ENCODE results near the gene SRRM2.
A peak's percentile ranks its signal among the peaks of the same experiment; 100 is the strongest.

SRRM2 gene

GRCh38 chr16:2717383-2718263 is 34.8 kb upstream of the SRRM2 start:
- Histone ChIP-seq H3K4me3 (ENCODE audit: low read length) (no peak overlapping the region), H3K4me1 (ENCODE audit: low read length) (peaks cover 8% of the 10 kb centered on the region), H3K9ac (ENCODE audit: low read length) (no peak overlapping the region), H3K79me2 (ENCODE audit: low read length) (0 out of 2 replicates have a peak, but pooled peaks cover 5% of the 10 kb centered on the region), H3K27ac (ENCODE audit: low read length) (no peak overlapping the region), H3K4me2 (ENCODE audit: low read length) (no peak overlapping the region), H3K9me3 (ENCODE audit: insufficient read depth, low read length) (no peaks in the 10 kb centered on the region), H4K20me1 (ENCODE audit: insufficient read depth, low read length) (no peaks in the 10 kb centered on the region), H3K27me3 (ENCODE audit: low read depth, low read length) (no peaks in the 10 kb centered on the region), H2AFZ (ENCODE audit: low read depth, low read length) (no peak overlapping the region), H3K36me3 (replicated peaks; ENCODE audit: low read depth, low read length) (no peaks in the 10 kb centered on the region)
- TF ChIP-seq EZH2phosphoT487 (IDR thresholded peaks at IDR 0.05; ENCODE audit: low read depth): no peak
- TF ChIP-seq, protein P1, sequence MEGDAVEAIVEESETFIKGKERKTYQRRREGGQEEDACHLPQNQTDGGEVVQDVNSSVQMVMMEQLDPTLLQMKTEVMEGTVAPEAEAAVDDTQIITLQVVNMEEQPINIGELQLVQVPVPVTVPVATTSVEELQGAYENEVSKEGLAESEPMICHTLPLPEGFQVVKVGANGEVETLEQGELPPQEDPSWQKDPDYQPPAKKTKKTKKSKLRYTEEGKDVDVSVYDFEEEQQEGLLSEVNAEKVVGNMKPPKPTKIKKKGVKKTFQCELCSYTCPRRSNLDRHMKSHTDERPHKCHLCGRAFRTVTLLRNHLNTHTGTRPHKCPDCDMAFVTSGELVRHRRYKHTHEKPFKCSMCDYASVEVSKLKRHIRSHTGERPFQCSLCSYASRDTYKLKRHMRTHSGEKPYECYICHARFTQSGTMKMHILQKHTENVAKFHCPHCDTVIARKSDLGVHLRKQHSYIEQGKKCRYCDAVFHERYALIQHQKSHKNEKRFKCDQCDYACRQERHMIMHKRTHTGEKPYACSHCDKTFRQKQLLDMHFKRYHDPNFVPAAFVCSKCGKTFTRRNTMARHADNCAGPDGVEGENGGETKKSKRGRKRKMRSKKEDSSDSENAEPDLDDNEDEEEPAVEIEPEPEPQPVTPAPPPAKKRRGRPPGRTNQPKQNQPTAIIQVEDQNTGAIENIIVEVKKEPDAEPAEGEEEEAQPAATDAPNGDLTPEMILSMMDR (IDR thresholded peaks at IDR 0.05; ENCODE audit: low read depth, low read length): no peak

GRCh38 chr16:2719328-2720063 is 32.9 kb upstream of the SRRM2 start:
- no peak overlapping the region for H2AFZ ChIP-seq (ENCODE audit: low read depth, low read length)
- peaks cover 8% of the 10 kb centered on the region for H3K4me1 ChIP-seq (ENCODE audit: low read length)
- peak overlapping the region; percentile 94 for H3K4me3 ChIP-seq (ENCODE audit: low read length)
- no peak overlapping the region for H3K27ac ChIP-seq (ENCODE audit: low read length)
- peak overlapping the region; percentile 78; the same call in 1 of the 2 replicates for H3K9ac ChIP-seq (ENCODE audit: low read length)
- no peaks in the 10 kb centered on the region for H3K9me3 ChIP-seq (ENCODE audit: insufficient read depth, low read length)
- H3K36me3 ChIP-seq (replicated peaks; ENCODE audit: low read depth, low read length): no peaks in the 10 kb centered on the region
- H3K79me2 ChIP-seq (ENCODE audit: low read length): 0 out of 2 replicates have a peak, but pooled peaks cover 5% of the 10 kb centered on the region
- 0 out of 2 replicates have a peak, but pooled peaks cover 4% of the 10 kb centered on the region for H3K27me3 ChIP-seq (ENCODE audit: low read depth, low read length)
- H3K4me2 ChIP-seq (ENCODE audit: low read length): peak overlapping the region; percentile 54
- TF ChIP-seq, protein P1 (IDR thresholded peaks at IDR 0.05; ENCODE audit: low read depth, low read length): no peak
- no peak for TF ChIP-seq EZH2phosphoT487 (IDR thresholded peaks at IDR 0.05; ENCODE audit: low read depth)
- no peaks in the 10 kb centered on the region for H4K20me1 ChIP-seq (ENCODE audit: insufficient read depth, low read length)

DNA sequence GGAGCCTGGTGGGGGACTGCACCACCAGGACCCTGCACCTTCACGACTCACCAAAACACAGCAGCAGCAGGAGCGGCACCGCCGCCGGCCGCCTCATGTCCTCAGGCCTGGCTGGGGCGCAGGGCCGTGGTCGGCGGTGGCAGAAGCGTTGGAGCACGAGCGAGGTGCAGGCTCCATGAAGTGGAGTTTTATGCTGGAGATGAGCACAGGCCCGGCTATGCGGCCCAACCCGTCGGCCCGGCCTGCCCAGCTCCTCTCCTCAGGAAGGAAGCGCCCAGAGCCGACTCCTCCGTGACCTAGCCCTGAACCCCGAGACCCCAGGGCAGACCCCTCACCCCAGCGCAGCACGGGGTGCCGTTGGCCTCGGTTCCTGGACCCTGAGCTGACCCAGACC is 32.4 kb upstream of the SRRM2 start, which contains the start of gene PRSS27:
TSS of gene PRSS27 (minus strand) at position 161 of the 394 bp plus-strand sequence. CDS start at position 97, 64 bp downstream.
- TF ChIP-seq EZH2phosphoT487 (IDR thresholded peaks at IDR 0.05; ENCODE audit: low read depth): no peak
- TF ChIP-seq, protein P1 (IDR thresholded peaks at IDR 0.05; ENCODE audit: low read depth, low read length): no peak
- H3K9ac ChIP-seq (ENCODE audit: low read length): peak within 1 kb of the TSS; percentile 78
- H3K9me3 ChIP-seq (ENCODE audit: insufficient read depth, low read length): no peaks in the 10 kb centered on the region
- H3K79me2 ChIP-seq (ENCODE audit: low read length): 0 out of 2 replicates have a peak, but pooled peaks cover 5% of the 10 kb centered on the region
- H3K4me1 ChIP-seq (ENCODE audit: low read length): peaks cover 8% of the 10 kb centered on the region
- no peaks in the 10 kb centered on the region for H4K20me1 ChIP-seq (ENCODE audit: insufficient read depth, low read length)
- H3K27ac ChIP-seq (ENCODE audit: low read length): peak within 1 kb of the TSS; percentile 69
- H3K4me3 ChIP-seq (ENCODE audit: low read length): peak within 1 kb of the TSS; percentile 94
- H3K36me3 ChIP-seq (replicated peaks; ENCODE audit: low read depth, low read length): no peaks in the 10 kb centered on the region
- H3K27me3 ChIP-seq (ENCODE audit: low read depth, low read length): peaks cover 6% of the 10 kb centered on the region; the same call in 1 of the 2 replicates
- H2AFZ ChIP-seq (ENCODE audit: low read depth, low read length): no peak within 1 kb of the TSS
- peak within 1 kb of the TSS; percentile 54 for H3K4me2 ChIP-seq (ENCODE audit: low read length)
